Calu3 (cell line): Measurements from ENCODE around the gene CTNNBL1. TPM values are rescaled to one million over a fixed set of nuclear protein-coding genes. Genes with fewer than 3 reads are reported as not detected.

Experiments used
- BruUV-seq: library from RNA; stranded (reverse); fragments of 400-500 nt; replicated peaks from 2 replicates; lab custom pipeline; 2021; lab: Mats Ljungman, UMichigan
- CTCF ChIA-PET: fragments of 300-600 bp; sonication (Branson Sonifier 250); formaldehyde crosslinking; loops from one replicate; lab custom pipeline; 2022; ENCODE audit warnings: antibody characterized with exemption; lab: Charles Lee
- DNase-seq: peaks from one replicate; pipeline ENCODE4 v3.0.0; 2022
- H3K27ac Mint-ChIP-seq: one replicate; pipeline ENCODE4 v1.8.0; 2022; ENCODE audit warnings: mixed read lengths; ENCODE audit not compliant: unreplicated experiment
- H3K27me3 Mint-ChIP-seq: one replicate; pipeline ENCODE4 v1.8.0; 2022; ENCODE audit warnings: mixed read lengths; ENCODE audit not compliant: unreplicated experiment
- H3K36me3 Mint-ChIP-seq: one replicate; pipeline ENCODE4 v1.8.0; 2022; ENCODE audit warnings: mild to moderate bottlenecking, moderate library complexity, mixed read lengths; ENCODE audit not compliant: insufficient read depth, unreplicated experiment
- H3K4me1 Mint-ChIP-seq: one replicate; pipeline ENCODE4 v1.8.0; 2022; ENCODE audit warnings: mild to moderate bottlenecking, low read depth, mixed read lengths; ENCODE audit not compliant: unreplicated experiment
- H3K4me3 Mint-ChIP-seq: one replicate; pipeline ENCODE4 v1.8.0; 2022; ENCODE audit warnings: mild to moderate bottlenecking, low read depth, moderate library complexity, mixed read lengths; ENCODE audit not compliant: unreplicated experiment
- H3K9me3 Mint-ChIP-seq: one replicate; pipeline ENCODE4 v1.8.0; 2022; ENCODE audit warnings: low read depth, mixed read lengths; ENCODE audit not compliant: unreplicated experiment
- CTCF ChIP-seq: fragments of 200-600 bp; IDR thresholded peaks from one replicate; pipeline ENCODE4 v1.8.0; 2022; ENCODE audit warnings: antibody characterized with exemption; ENCODE audit not compliant: unreplicated experiment
- intact Hi-C: fragments of 100-400 bp; cut with micrococcal nuclease; formaldehyde crosslinking; loops from one replicate; pipeline ENCODE4 v1.10.0; 2022; ENCODE audit not compliant: unreplicated experiment
- total RNA-seq: library from RNA; stranded (reverse); gene quantifications from 2 replicates; pipeline ENCODE4 v1.2.3, GENCODE V29; 2022

CTNNBL1 gene
- total RNA-seq, 1 experiment from 2014 or later = 106 TPM

- BruUV-seq = no TSS peak
- CTCF ChIA-PET = interaction anchor here (1.0 kb wide), 1 partner anchor 10 kb away, joined by 3 read pairs; no protein-coding TSS in a partner anchor
- peaks cover 33% of the 10 kb centered on the region for H3K4me1 Mint-ChIP-seq
- no peak for DNase-seq
- H3K27me3 Mint-ChIP-seq = no peaks in the 10 kb centered on the region
- H3K36me3 Mint-ChIP-seq = peaks cover 3% of the 10 kb centered on the region
- H3K9me3 Mint-ChIP-seq = no peaks in the 10 kb centered on the region
- intact Hi-C loops = no loop called here
- no peak overlapping the region for H3K27ac Mint-ChIP-seq
- H3K4me3 Mint-ChIP-seq = no peak overlapping the region
- no peak for TF ChIP-seq CTCF
Measured at GRCh38 chr20:37821696-37822095, 127.9 kb downstream of the CTNNBL1 start.

GRCh38 chr20:37822141-37822601 is 128.3 kb downstream of the CTNNBL1 start:
- TF ChIP-seq CTCF = no peak
- no peak for DNase-seq
- Mint-ChIP-seq H3K9me3 (no peaks in the 10 kb centered on the region), H3K36me3 (peaks cover 3% of the 10 kb centered on the region), H3K27ac (no peak overlapping the region), H3K4me1 (peaks cover 33% of the 10 kb centered on the region), H3K4me3 (no peak overlapping the region), H3K27me3 (no peaks in the 10 kb centered on the region)
- intact Hi-C loops = no loop called here
- no TSS peak for BruUV-seq
- CTCF ChIA-PET = interaction anchor here (1.0 kb wide), 1 partner anchor 10 kb away, joined by 3 read pairs; no protein-coding TSS in a partner anchor

GRCh38 chr20:37823296-37823980 is 129.6 kb downstream of the CTNNBL1 start:
- intact Hi-C loops = no loop called here
- TF ChIP-seq CTCF = no peak
- Mint-ChIP-seq H3K4me1 (peaks cover 33% of the 10 kb centered on the region), H3K27ac (peak overlapping the region; percentile 5), H3K27me3 (no peaks in the 10 kb centered on the region), H3K9me3 (no peaks in the 10 kb centered on the region), H3K4me3 (no peak overlapping the region), H3K36me3 (peaks cover 3% of the 10 kb centered on the region)
- DNase-seq = peak; percentile 34
- no TSS peak for BruUV-seq
- CTCF ChIA-PET = interaction anchor here (1.4 kb wide), 1 partner anchor 169 kb away, joined by 4 read pairs; no protein-coding TSS in a partner anchor

- H3K36me3 Mint-ChIP-seq = peaks cover 3% of the 10 kb centered on the region
- no peaks in the 10 kb centered on the region for H3K9me3 Mint-ChIP-seq
- TF ChIP-seq CTCF = no peak
- no peak for DNase-seq
- H3K4me3 Mint-ChIP-seq = no peak overlapping the region
- intact Hi-C loops = no loop called here
- H3K27me3 Mint-ChIP-seq = no peaks in the 10 kb centered on the region
- no TSS peak for BruUV-seq
- H3K27ac Mint-ChIP-seq = no peak overlapping the region
- CTCF ChIA-PET = no interaction called here
- peaks cover 15% of the 10 kb centered on the region for H3K4me1 Mint-ChIP-seq
Measured at GRCh38 chr20:37827605-37828004, 133.8 kb downstream of the CTNNBL1 start.
